ENCODE results near the gene AKAP7. TPM values are rescaled to one million over a fixed set of nuclear protein-coding genes. Genes with fewer than 3 reads are reported as not detected.

AKAP7 gene
- total and polyA plus RNA-seq, 2 donors (not counting 1 experiment from before 2014, with no cell fraction given), result 6.3 to 10.8 TPM

DNA sequence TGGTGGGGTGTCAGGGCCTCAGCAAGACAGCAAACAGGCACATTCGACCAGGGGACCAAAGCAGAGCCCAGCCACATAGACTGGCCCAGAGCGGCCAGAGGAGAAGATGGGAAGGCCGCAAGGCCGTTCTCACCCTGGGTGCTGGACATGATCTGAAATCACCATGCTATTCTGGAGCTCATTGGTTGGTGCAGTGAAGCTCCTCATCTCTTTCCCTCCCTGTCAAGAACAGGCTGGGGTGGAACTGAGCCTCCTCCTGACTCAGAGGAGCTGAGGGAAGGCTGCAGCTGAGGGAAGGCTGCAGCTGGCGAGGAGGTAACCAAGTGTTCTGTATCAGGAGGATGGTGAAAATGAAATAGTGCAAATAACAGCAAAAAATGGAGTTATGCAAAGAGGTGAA, 80.0 kb downstream of the AKAP7 start:
- no peak overlapping the region for H3K27ac ChIP-seq (ENCODE audit: low read length in 2 of 2)
- TF ChIP-seq, protein P1, sequence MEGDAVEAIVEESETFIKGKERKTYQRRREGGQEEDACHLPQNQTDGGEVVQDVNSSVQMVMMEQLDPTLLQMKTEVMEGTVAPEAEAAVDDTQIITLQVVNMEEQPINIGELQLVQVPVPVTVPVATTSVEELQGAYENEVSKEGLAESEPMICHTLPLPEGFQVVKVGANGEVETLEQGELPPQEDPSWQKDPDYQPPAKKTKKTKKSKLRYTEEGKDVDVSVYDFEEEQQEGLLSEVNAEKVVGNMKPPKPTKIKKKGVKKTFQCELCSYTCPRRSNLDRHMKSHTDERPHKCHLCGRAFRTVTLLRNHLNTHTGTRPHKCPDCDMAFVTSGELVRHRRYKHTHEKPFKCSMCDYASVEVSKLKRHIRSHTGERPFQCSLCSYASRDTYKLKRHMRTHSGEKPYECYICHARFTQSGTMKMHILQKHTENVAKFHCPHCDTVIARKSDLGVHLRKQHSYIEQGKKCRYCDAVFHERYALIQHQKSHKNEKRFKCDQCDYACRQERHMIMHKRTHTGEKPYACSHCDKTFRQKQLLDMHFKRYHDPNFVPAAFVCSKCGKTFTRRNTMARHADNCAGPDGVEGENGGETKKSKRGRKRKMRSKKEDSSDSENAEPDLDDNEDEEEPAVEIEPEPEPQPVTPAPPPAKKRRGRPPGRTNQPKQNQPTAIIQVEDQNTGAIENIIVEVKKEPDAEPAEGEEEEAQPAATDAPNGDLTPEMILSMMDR (IDR thresholded peaks at IDR 0.05), result no peak
- no peak for TF ChIP-seq EZH2 (IDR thresholded peaks at IDR 0.05; ENCODE audit: borderline replicate concordance, insufficient read depth, low read depth, low read length, poor library complexity, severe bottlenecking)
- H3K9me3 Mint-ChIP-seq (ENCODE audit: insufficient read depth), result no peaks in the 10 kb centered on the region
- no peak overlapping the region for H3K9ac ChIP-seq (ENCODE audit: low read length)
- H3K9me3 ChIP-seq (ENCODE audit: control extremely low read depth in 1 of 3, control insufficient read depth in 2 of 3, insufficient read depth in 1 of 3, low read length in 2 of 3), result no peaks in the 10 kb centered on the region
- CTCF ChIA-PET, result interaction anchor here (1.5 kb wide), 1 partner anchor 413 kb away, joined by 3 read pairs; no protein-coding TSS in a partner anchor
- ATAC-seq (ENCODE audit: low read depth) (no peak), DNase-seq (no peak)
- no peak overlapping the region for H3K4me3 ChIP-seq (ENCODE audit: control extremely low read depth in 1 of 5, extremely low read depth in 1 of 5, insufficient read depth in 1 of 5, low read depth in 2 of 5, low read length in 4 of 5)
- no peaks in the 10 kb centered on the region for H3K4me1 Mint-ChIP-seq
- no peak overlapping the region for H2AFZ ChIP-seq (ENCODE audit: insufficient read depth, low read depth, low read length, poor library complexity, severe bottlenecking)
- peaks cover 5% of the 10 kb centered on the region for H3K79me2 ChIP-seq (ENCODE audit: control insufficient read depth, insufficient read depth, low read length)
- H3K4me1 ChIP-seq (ENCODE audit: control insufficient read depth in 2 of 2, insufficient read depth in 2 of 2, low read length in 2 of 2), result no peaks in the 10 kb centered on the region
- POLR2A ChIA-PET, result no interaction called here
- peaks cover 0 to 2% of the 10 kb centered on the region in 2 experiments for H3K36me3 ChIP-seq (replicated peaks in 1 of 2; ENCODE audit: control extremely low read depth in 1 of 2, control insufficient read depth in 1 of 2, extremely low read depth in 1 of 2, insufficient read depth in 2 of 2, low read length in 1 of 2)
- WGBS (ENCODE audit: insufficient coverage), result 98% methylated on average over 5 of the region's 5 CpGs
- intact Hi-C loops (cut with micrococcal nuclease), result no loop called here
- H3K4me3 Mint-ChIP-seq, result no peak overlapping the region
- no peaks in the 10 kb centered on the region for H3K27me3 Mint-ChIP-seq
- H3K27ac Mint-ChIP-seq, result no peak overlapping the region
- H3K27me3 ChIP-seq (replicated peaks in 1 of 4; ENCODE audit: control extremely low read depth in 1 of 4, control insufficient read depth in 3 of 4, insufficient read depth in 4 of 4, low read length in 3 of 4), result no peaks in the 10 kb centered on the region
- H4K20me1 ChIP-seq (ENCODE audit: control insufficient read depth, insufficient read depth, low read length, poor library complexity, severe bottlenecking), result no peaks in the 10 kb centered on the region
- H3K4me2 ChIP-seq (replicated peaks; ENCODE audit: low read depth, low read length, poor library complexity, severe bottlenecking), result no peak overlapping the region

DNA sequence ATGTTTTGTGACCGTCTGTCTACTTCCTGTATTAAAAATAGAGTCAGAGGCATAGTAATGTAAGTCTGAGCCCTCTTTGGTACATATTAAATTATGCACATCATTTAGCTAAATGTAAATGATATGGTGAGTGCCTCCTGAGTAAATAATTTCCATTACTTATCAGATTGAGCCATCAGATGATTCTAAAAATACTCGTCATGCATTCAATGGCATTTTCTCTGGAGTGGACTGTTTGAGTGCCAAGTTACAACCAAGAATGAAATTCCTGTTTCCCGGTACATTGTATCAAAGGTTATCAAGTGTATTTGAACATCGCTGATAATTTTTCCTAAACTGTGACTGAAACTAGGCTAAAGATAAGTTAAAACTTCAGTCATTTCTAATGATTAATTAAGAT, 81.0 kb downstream of the AKAP7 start:
- intact Hi-C loops (cut with micrococcal nuclease), result no loop called here
- no peak overlapping the region for H3K27ac Mint-ChIP-seq
- CTCF ChIA-PET, result interaction anchor here (1.5 kb wide), 1 partner anchor 412 kb away, joined by 3 read pairs; no protein-coding TSS in a partner anchor
- ATAC-seq (ENCODE audit: low read depth) (no peak), DNase-seq (no peak)
- no peaks in the 10 kb centered on the region for H3K9me3 Mint-ChIP-seq (ENCODE audit: insufficient read depth)
- POLR2A ChIA-PET, result no interaction called here
- no peaks in the 10 kb centered on the region for H3K27me3 ChIP-seq (replicated peaks in 1 of 4; ENCODE audit: control extremely low read depth in 1 of 4, control insufficient read depth in 3 of 4, insufficient read depth in 4 of 4, low read length in 3 of 4)
- no peaks in the 10 kb centered on the region for H3K4me1 ChIP-seq (ENCODE audit: control insufficient read depth in 2 of 2, insufficient read depth in 2 of 2, low read length in 2 of 2)
- H3K9me3 ChIP-seq (ENCODE audit: control extremely low read depth in 1 of 3, control insufficient read depth in 2 of 3, insufficient read depth in 1 of 3, low read length in 2 of 3), result no peaks in the 10 kb centered on the region
- H2AFZ ChIP-seq (ENCODE audit: insufficient read depth, low read depth, low read length, poor library complexity, severe bottlenecking), result no peak overlapping the region
- H3K27ac ChIP-seq (ENCODE audit: low read length in 2 of 2), result no peak overlapping the region
- H3K4me2 ChIP-seq (replicated peaks; ENCODE audit: low read depth, low read length, poor library complexity, severe bottlenecking), result no peak overlapping the region
- no peak for TF ChIP-seq EZH2 (IDR thresholded peaks at IDR 0.05; ENCODE audit: borderline replicate concordance, insufficient read depth, low read depth, low read length, poor library complexity, severe bottlenecking)
- TF ChIP-seq, protein P1 (IDR thresholded peaks at IDR 0.05), result no peak
- peaks cover 0 to 2% of the 10 kb centered on the region in 2 experiments for H3K36me3 ChIP-seq (replicated peaks in 1 of 2; ENCODE audit: control extremely low read depth in 1 of 2, control insufficient read depth in 1 of 2, extremely low read depth in 1 of 2, insufficient read depth in 2 of 2, low read length in 1 of 2)
- no peak overlapping the region for H3K9ac ChIP-seq (ENCODE audit: low read length)
- H4K20me1 ChIP-seq (ENCODE audit: control insufficient read depth, insufficient read depth, low read length, poor library complexity, severe bottlenecking), result no peaks in the 10 kb centered on the region
- no peak overlapping the region for H3K4me3 Mint-ChIP-seq
- WGBS (ENCODE audit: insufficient coverage), result no CpG with 5 or more reads among the region's 4 CpGs
- H3K4me3 ChIP-seq (ENCODE audit: control extremely low read depth in 1 of 5, extremely low read depth in 1 of 5, insufficient read depth in 1 of 5, low read depth in 2 of 5, low read length in 4 of 5), result no peak overlapping the region
- H3K27me3 Mint-ChIP-seq, result no peaks in the 10 kb centered on the region
- H3K4me1 Mint-ChIP-seq, result no peaks in the 10 kb centered on the region
- no peaks in the 10 kb centered on the region for H3K79me2 ChIP-seq (ENCODE audit: control insufficient read depth, insufficient read depth, low read length)

Data from B cell (primary cell).